ENCODE results near the gene C1orf174.

Gene C1orf174

DNA sequence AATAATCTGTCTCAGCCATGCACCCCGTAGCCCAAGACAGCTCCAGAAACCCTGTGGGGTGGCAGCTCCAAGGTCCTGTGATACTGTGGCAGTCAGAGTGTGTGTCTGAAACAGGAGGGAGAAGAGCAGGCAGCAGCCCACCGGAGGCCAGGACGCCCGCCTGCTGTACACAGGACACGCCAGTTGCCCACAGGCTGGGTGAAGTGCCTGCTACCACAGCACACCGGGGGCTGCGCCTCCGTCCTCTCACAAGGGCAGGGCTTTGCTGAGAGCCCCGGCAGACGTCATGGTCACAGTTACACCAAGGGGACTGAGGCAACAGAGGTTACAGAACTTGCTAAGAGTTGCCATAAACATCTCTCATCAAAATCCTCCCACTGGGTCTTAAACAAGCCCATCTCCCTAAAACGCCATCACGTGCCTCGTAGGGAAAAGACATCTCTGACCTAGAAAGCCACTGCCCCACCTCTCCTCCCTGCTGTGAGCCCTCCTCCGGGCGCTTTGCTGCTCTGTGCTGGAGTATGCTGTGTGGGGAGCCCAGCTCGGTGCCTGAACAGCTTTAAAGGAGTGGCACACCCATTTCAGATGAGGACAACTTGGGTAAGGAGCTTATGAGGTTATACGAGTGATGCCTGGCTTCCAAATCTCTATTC, 5.3 kb downstream of the C1orf174 start:
- intact Hi-C loops (cut with DNase I; ENCODE audit: low total_unique reads) = loop anchor here (5.0 kb wide), 1 partner anchor 37 kb away; the partner anchor contains the start of genes CEP104 and DFFB

DNA sequence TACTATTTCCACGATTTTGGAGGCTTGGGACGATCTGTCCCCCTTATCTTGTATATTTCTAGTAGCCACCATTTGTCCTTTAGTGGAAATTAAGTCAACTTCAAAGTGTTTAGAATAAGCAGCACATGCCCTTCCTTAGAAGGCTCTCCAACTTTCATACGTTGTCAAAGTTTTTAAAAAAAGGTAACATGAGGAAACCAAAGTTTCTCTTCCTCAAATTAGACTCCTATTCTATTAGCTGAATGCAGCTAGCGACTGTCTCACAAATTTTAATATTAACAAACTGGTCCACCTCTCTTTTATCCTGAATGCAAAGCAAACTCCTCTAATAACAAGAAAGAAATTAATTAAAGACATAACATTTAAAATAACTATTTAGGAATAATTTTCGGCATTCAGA, 6.9 kb downstream of the C1orf174 start:
- intact Hi-C loops (cut with DNase I; ENCODE audit: low total_unique reads) = no loop called here
- no peak overlapping the region for H3K27ac ChIP-seq

More for the DNA sequence above, 5.3 kb downstream of the C1orf174 start:
- H3K27me3 ChIP-seq = no peaks in the 10 kb centered on the region
- peaks cover 0 to 10% (median 7%) of the 10 kb centered on the region in 3 donors for H3K9me3 ChIP-seq
- H3K36me3 ChIP-seq = peaks cover 11 to 29% (median 19%) of the 10 kb centered on the region in 3 donors
- no peak for DNase-seq
- H3K27ac ChIP-seq = no peak overlapping the region
- TF ChIP-seq, protein P1, sequence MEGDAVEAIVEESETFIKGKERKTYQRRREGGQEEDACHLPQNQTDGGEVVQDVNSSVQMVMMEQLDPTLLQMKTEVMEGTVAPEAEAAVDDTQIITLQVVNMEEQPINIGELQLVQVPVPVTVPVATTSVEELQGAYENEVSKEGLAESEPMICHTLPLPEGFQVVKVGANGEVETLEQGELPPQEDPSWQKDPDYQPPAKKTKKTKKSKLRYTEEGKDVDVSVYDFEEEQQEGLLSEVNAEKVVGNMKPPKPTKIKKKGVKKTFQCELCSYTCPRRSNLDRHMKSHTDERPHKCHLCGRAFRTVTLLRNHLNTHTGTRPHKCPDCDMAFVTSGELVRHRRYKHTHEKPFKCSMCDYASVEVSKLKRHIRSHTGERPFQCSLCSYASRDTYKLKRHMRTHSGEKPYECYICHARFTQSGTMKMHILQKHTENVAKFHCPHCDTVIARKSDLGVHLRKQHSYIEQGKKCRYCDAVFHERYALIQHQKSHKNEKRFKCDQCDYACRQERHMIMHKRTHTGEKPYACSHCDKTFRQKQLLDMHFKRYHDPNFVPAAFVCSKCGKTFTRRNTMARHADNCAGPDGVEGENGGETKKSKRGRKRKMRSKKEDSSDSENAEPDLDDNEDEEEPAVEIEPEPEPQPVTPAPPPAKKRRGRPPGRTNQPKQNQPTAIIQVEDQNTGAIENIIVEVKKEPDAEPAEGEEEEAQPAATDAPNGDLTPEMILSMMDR (IDR thresholded peaks at IDR 0.05) = no peak
- no peak overlapping the region for H3K4me3 ChIP-seq
- peaks cover 0 to 17% (median 14%) of the 10 kb centered on the region in 4 donors for H3K4me1 ChIP-seq

DNA sequence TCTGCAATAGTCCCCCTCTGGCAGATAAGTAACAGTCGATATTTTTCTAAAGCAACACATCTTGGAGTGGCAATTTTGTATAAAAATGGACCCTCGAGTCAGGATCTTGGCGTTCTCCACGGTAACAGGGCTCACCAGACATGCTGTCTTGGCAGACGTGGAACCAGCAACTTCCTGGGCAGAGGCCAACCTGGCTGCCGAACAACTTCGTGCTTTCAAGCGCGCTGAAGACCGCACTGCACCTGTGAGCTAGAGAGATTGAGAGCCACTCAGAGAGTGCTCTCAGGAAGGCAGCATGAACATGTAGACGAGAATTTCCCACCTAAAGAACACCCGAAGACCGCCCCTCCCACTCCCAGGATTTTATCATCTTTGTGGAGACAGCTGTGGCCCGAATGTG, 7.3 kb downstream of the C1orf174 start:
- Histone ChIP-seq H3K4me3 (no peak overlapping the region), H3K4me1 (peaks cover 0 to 8% (median 5%) of the 10 kb centered on the region in 4 donors), H3K9me3 (peaks cover 0 to 2% (median 1%) of the 10 kb centered on the region in 3 donors), H3K27ac (no peak overlapping the region), H3K27me3 (no peaks in the 10 kb centered on the region), H3K36me3 (peaks cover 30 to 47% (median 37%) of the 10 kb centered on the region in 3 donors)
- intact Hi-C loops (cut with DNase I; ENCODE audit: low total_unique reads) = no loop called here
- TF ChIP-seq, protein P1 (IDR thresholded peaks at IDR 0.05) = no peak
- DNase-seq = peak in 1 of 2 donors; percentile 67

More for the DNA sequence above, 6.9 kb downstream of the C1orf174 start:
- TF ChIP-seq, protein P1 (IDR thresholded peaks at IDR 0.05) = no peak
- Histone ChIP-seq H3K27me3 (no peaks in the 10 kb centered on the region), H3K9me3 (peaks cover 0 to 6% (median 5%) of the 10 kb centered on the region in 3 donors), H3K4me1 (peaks cover 0 to 8% (median 5%) of the 10 kb centered on the region in 4 donors), H3K36me3 (peaks cover 25 to 43% (median 35%) of the 10 kb centered on the region in 3 donors), H3K4me3 (no peak overlapping the region)
- no peak for DNase-seq

DNA sequence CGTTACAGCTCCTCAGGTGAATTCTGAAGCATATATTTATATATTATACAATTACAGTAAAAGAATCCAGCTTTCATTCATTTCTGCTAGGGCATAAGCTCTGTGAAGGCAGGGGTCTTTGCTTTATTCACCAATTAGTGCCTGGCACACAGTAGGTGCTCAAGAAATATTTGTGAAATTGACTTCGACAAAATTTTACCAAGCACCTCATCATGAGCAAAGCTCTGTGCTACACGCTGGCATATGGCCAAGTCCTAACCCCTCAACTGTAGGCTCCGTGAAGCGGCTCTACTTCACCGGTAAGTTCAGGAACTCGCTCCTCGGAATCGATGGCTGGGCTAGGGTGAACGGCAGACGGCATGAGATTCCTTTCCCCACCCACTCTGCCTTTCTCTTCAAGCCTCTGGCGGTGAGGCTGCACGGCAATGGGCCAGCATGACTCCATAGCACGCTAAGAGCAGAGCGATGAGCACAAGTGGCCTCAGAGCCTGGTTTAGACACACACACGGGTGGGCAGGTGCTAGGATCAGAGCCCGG, 8.7 kb downstream of the C1orf174 start:
- intact Hi-C loops (cut with DNase I; ENCODE audit: low total_unique reads) = no loop called here
- Histone ChIP-seq H3K27me3 (no peaks in the 10 kb centered on the region), H3K36me3 (peaks cover 31 to 61% (median 50%) of the 10 kb centered on the region in 3 donors), H3K4me1 (peaks cover 0 to 8% (median 5%) of the 10 kb centered on the region in 4 donors), H3K4me3 (no peak overlapping the region), H3K27ac (no peak overlapping the region), H3K9me3 (no peaks in the 10 kb centered on the region)
- no peak for DNase-seq
- TF ChIP-seq, protein P1 (IDR thresholded peaks at IDR 0.05) = no peak

DNA sequence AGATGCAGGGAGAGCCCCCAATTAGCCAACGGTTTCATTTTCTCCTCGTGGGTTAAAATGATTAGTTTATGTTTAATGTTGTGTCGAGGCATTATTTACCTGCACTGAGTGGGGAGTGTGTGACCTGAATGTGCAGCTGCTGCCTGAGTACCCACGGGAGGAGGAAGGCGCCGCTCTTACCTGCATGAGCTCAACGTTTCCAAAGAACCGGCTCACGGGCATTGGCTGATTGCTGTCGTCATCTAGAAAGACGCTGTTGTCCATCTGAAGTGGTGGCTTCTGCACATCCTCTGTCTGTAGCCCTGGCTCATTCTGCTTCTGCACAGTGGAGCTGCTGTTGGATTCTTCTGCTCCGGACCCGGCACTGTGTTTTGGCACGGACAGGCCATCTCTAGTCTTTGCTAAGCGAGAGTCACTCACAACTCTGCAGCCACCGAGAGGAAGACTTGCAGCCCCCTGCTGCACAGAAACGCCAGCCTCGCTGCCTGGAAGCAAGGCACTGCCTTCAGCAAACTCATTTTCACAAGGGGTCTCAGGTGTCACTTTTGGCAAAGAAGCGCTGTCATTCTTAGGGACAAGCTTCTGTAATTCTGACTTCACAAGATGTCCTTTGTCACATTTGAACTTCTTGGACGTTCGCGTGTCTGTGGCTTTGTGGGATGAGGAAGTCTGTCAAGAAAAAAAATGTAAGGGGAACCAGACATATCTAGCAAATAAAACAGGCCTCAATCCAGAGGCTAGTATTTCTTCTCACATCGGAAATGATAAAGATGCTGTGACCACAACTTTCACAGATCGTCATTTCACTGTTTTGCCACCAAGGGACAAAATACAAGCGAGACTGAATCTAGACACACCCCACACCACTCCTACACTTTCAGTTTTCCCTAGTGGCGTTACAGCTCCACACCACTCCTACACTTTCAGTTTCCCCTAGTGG, 9.4 kb downstream of the C1orf174 start:
- H3K36me3 ChIP-seq = peaks cover 32 to 68% (median 58%) of the 10 kb centered on the region in 3 donors
- intact Hi-C loops (cut with DNase I; ENCODE audit: low total_unique reads) = no loop called here
- no peak overlapping the region for H3K27ac ChIP-seq

More for the DNA sequence above, 9.4 kb downstream of the C1orf174 start:
- TF ChIP-seq, protein P1 (IDR thresholded peaks at IDR 0.05) = no peak
- no peak for DNase-seq
- no peak overlapping the region for H3K4me3 ChIP-seq
- peaks cover 0 to 8% (median 5%) of the 10 kb centered on the region in 4 donors for H3K4me1 ChIP-seq
- no peaks in the 10 kb centered on the region for H3K9me3 ChIP-seq
- no peaks in the 10 kb centered on the region for H3K27me3 ChIP-seq

All from tibial artery (tissue), 4 donors.